Ovary (tissue), 3 donors: ENCODE data around the gene MKX.

Experiments used
- CTCF ChIP-seq, 3 donors: fragments of 450-650 bp in 2 of 3; fragments of 200-600 bp in 1 of 3; IDR thresholded peaks; one replicate each; pipeline versions ENCODE4 v1.5.1 to v1.8.0; 2016 to 2022; ENCODE audit warnings: antibody characterized with exemption in 3 of 3, mild to moderate bottlenecking in 1 of 3
- EP300 ChIP-seq: sonication (generic); formaldehyde crosslinking; IDR thresholded peaks from one replicate; pipeline ENCODE4 v1.6.1; 2017; ENCODE audit warnings: antibody characterized with exemption
- POLR2A ChIP-seq: fragments of 450-650 bp; IDR thresholded peaks from one replicate; pipeline ENCODE4 v1.6.1; 2017; ENCODE audit warnings: antibody characterized with exemption, mild to moderate bottlenecking, moderate library complexity
- donor health status: DM: no; HTN: no; CAD: no.

GRCh38 chr10:27759483-27760272, 14.1 kb upstream of the MKX start:
- no peak for TF ChIP-seq CTCF (IDR thresholded peaks at IDR 0.05)
- no peak for TF ChIP-seq POLR2A
- TF ChIP-seq EP300, result no peak
